B cell (primary cell): ENCODE results near the gene ZNF365. TPM values are rescaled to one million over a fixed set of nuclear protein-coding genes. Genes with fewer than 3 reads are reported as not detected.

ENCODE experiments used
- ATAC-seq: fragments of 200-7000 bp; cut with Tn5 transposase; one replicate; pipeline ENCODE4 v1.10.0; 2021; ENCODE audit warnings: low read depth, mild to moderate bottlenecking, moderate number of reproducible peaks, moderate library complexity
- CTCF ChIA-PET: fragments of 350-600 bp; sonication (Branson Sonifier 250); formaldehyde crosslinking; loops from one replicate; lab custom pipeline; 2021; ENCODE audit warnings: antibody characterized with exemption, inconsistent platforms; lab: Charles Lee
- POLR2A ChIA-PET: fragments of 350-600 bp; sonication (Branson Sonifier 250); formaldehyde crosslinking; loops from one replicate; lab custom pipeline; 2021; ENCODE audit warnings: antibody characterized with exemption; lab: Charles Lee
- DNase-seq: peaks from one replicate; pipeline ENCODE4 v3.0.0; 2013
- H2AFZ ChIP-seq: 2 replicates; pipeline ENCODE4 v1.6.1; 2012; ENCODE audit warnings: mild to moderate bottlenecking, low read depth, low read length; ENCODE audit not compliant: insufficient read depth, poor library complexity, severe bottlenecking
- H3K27ac ChIP-seq, 2 donors: 1 replicate in 1 of 2; 2 replicates in 1 of 2; pipeline ENCODE4 v1.5.1; 2012 to 2013; ENCODE audit warnings: low read length in 2 of 2, mild to moderate bottlenecking in 2 of 2, moderate library complexity in 1 of 2
- H3K27me3 ChIP-seq, 4 experiments: fragments of 200-600 bp in 1 of 4; sonication (generic) in 1 of 4; replicated peaks in 1 of 4; 1 replicate in 2 of 4; 2 replicates in 2 of 4; pipeline versions ENCODE4 v1.6.1 to v1.7.0; 2013 to 2016; ENCODE audit warnings: low read length in 3 of 4, mild to moderate bottlenecking in 2 of 4, mixed read lengths in 1 of 4, moderate library complexity in 1 of 4; ENCODE audit not compliant: insufficient read depth in 4 of 4, control insufficient read depth in 3 of 4; ENCODE audit errors: control extremely low read depth in 1 of 4
- H3K36me3 ChIP-seq, 2 experiments: replicated peaks in 1 of 2; 1 replicate in 1 of 2; 2 replicates in 1 of 2; pipeline versions ENCODE4 v1.6.1 to v1.7.1; 2013; ENCODE audit warnings: low read length in 1 of 2; ENCODE audit not compliant: insufficient read depth in 2 of 2, control insufficient read depth in 1 of 2; ENCODE audit errors: control extremely low read depth in 1 of 2, extremely low read depth in 1 of 2
- H3K4me1 ChIP-seq, 2 donors: fragments of 200-600 bp in 1 of 2; sonication (generic) in 1 of 2; 1 replicate in 1 of 2; 2 replicates in 1 of 2; pipeline versions ENCODE4 v1.5.1 to v1.6.1; 2013 to 2017; ENCODE audit warnings: low read length in 2 of 2; ENCODE audit not compliant: control insufficient read depth in 2 of 2, insufficient read depth in 2 of 2
- H3K4me2 ChIP-seq: replicated peaks from 2 replicates; pipeline ENCODE3; 2012; ENCODE audit warnings: mild to moderate bottlenecking, low read depth, low read length; ENCODE audit not compliant: poor library complexity, severe bottlenecking
- H3K4me3 ChIP-seq, 5 experiments: fragments of 200-600 bp in 1 of 5; sonication (generic) in 1 of 5; 1 replicate in 3 of 5; 2 replicates in 2 of 5; pipeline versions ENCODE4 v1.5.1 to v1.7.0; 2011 to 2016; ENCODE audit warnings: low read length in 4 of 5, mild to moderate bottlenecking in 4 of 5, low read depth in 2 of 5, control low read depth in 1 of 5, moderate library complexity in 1 of 5; ENCODE audit not compliant: insufficient read depth in 1 of 5; ENCODE audit errors: control extremely low read depth in 1 of 5, extremely low read depth in 1 of 5
- H3K79me2 ChIP-seq: fragments of 200-600 bp; sonication (generic); one replicate; pipeline ENCODE4 v1.6.0; 2016; ENCODE audit warnings: low read length; ENCODE audit not compliant: control insufficient read depth, insufficient read depth
- H3K9ac ChIP-seq: fragments of 200-600 bp; sonication (generic); 2 replicates; pipeline ENCODE4 v1.6.1; 2017; ENCODE audit warnings: mild to moderate bottlenecking, low read length, moderate library complexity
- H3K9me3 ChIP-seq, 3 donors: one replicate each; pipeline versions ENCODE4 v1.6.1 to v1.7.1; 2013; ENCODE audit warnings: low read length in 2 of 3; ENCODE audit not compliant: control insufficient read depth in 2 of 3, insufficient read depth in 1 of 3; ENCODE audit errors: control extremely low read depth in 1 of 3
- H4K20me1 ChIP-seq: 2 replicates; pipeline ENCODE4 v1.6.0; 2012; ENCODE audit warnings: mild to moderate bottlenecking, low read length; ENCODE audit not compliant: insufficient read depth, control insufficient read depth, poor library complexity, severe bottlenecking
- H3K27ac Mint-ChIP-seq: one replicate; pipeline ENCODE4 v1.8.0; 2021; ENCODE audit warnings: mixed read lengths
- H3K27me3 Mint-ChIP-seq: one replicate; pipeline ENCODE4 v1.8.0; 2021; ENCODE audit warnings: mixed read lengths
- H3K4me1 Mint-ChIP-seq: one replicate; pipeline ENCODE4 v1.8.0; 2021; ENCODE audit warnings: mixed read lengths
- H3K4me3 Mint-ChIP-seq: one replicate; pipeline ENCODE4 v1.8.0; 2021; ENCODE audit warnings: mixed read lengths
- H3K9me3 Mint-ChIP-seq: one replicate; pipeline ENCODE4 v1.8.0; 2022; ENCODE audit warnings: mixed read lengths; ENCODE audit not compliant: insufficient read depth
- CTCF ChIP-seq: fragments of 200-600 bp; IDR thresholded peaks from one replicate; pipeline ENCODE4 v1.8.0; 2022; ENCODE audit warnings: antibody characterized with exemption, mild to moderate bottlenecking
- EZH2 ChIP-seq: IDR thresholded peaks from 2 replicates; pipeline ENCODE4 v1.6.1; 2012; ENCODE audit warnings: borderline replicate concordance, low read depth, mild to moderate bottlenecking, moderate library complexity, low read length; ENCODE audit not compliant: insufficient read depth, poor library complexity, severe bottlenecking
- WGBS: methylation state at CpG from one replicate; pipeline ENCODE4 v1.1.5; 2013; ENCODE audit warnings: missing lambda C conversion rate; ENCODE audit not compliant: insufficient coverage; 5-methylcytosine and 5-hydroxymethylcytosine counted together
- intact Hi-C: fragments of 100-400 bp; cut with micrococcal nuclease; formaldehyde crosslinking; loops from one replicate; pipeline ENCODE4 v1.10.0; 2022
- polyA plus RNA-seq: library from polyadenylated mRNA; depleted of rRNA; stranded (reverse); fragments of >200 nt; gene quantifications from 2 replicates; pipeline ENCODE4 v1.2.3, GENCODE V29; 2012
- total RNA-seq, 2 donors: library from RNA; stranded (reverse); fragments of 120-200 nt in 1 of 2; gene quantifications; 1 replicate in 1 of 2; 2 replicates in 1 of 2; pipeline versions ENCODE4 v1.2.3 to v1.2.4, GENCODE V29; 2013 to 2022

ZNF365 gene
- total and polyA plus RNA-seq, 2 donors (not counting 1 experiment from before 2014, with no cell fraction given) = 0.06 to 0.34 TPM

GRCh38 chr10:62430881-62431280 is 56.7 kb downstream of the ZNF365 start:
- ATAC-seq = no peak
- no peak overlapping the region for H3K4me3 Mint-ChIP-seq
- no CpG with 5 or more reads among the region's 1 CpG for WGBS
- Histone ChIP-seq H3K9ac (no peak overlapping the region), H2AFZ (no peak overlapping the region), H3K27ac (no peak overlapping the region), H3K27me3 (peaks cover 0 to 11% (median 1%) of the 10 kb centered on the region in 4 experiments), H3K79me2 (no peaks in the 10 kb centered on the region), H3K4me2 (no peak overlapping the region), H3K4me1 (no peaks in the 10 kb centered on the region), H3K4me3 (no peak overlapping the region), H3K9me3 (peaks cover 0 to 7% (median 6%) of the 10 kb centered on the region in 3 donors), H3K36me3 (no peaks in the 10 kb centered on the region), H4K20me1 (no peaks in the 10 kb centered on the region)
- DNase-seq = no peak
- H3K27ac Mint-ChIP-seq = no peak overlapping the region
- intact Hi-C loops = loop anchor here (10.0 kb wide), 1 partner anchor 574 kb away; no protein-coding TSS in a partner anchor
- POLR2A ChIA-PET = no interaction called here
- H3K27me3 Mint-ChIP-seq = peaks cover 18% of the 10 kb centered on the region
- no peaks in the 10 kb centered on the region for H3K9me3 Mint-ChIP-seq
- no peaks in the 10 kb centered on the region for H3K4me1 Mint-ChIP-seq
- TF ChIP-seq EZH2 (no peak), CTCF (no peak)
- CTCF ChIA-PET = interaction anchor here (1.7 kb wide), 1 partner anchor 726 kb away, joined by 7 read pairs; no protein-coding TSS in a partner anchor

- H2AFZ ChIP-seq = no peak overlapping the region
- intact Hi-C loops = loop anchor here (10.0 kb wide), 1 partner anchor 572 kb away; no protein-coding TSS in a partner anchor
- H3K4me3 ChIP-seq = no peak overlapping the region
- no peaks in the 10 kb centered on the region for H3K4me1 ChIP-seq
- TF ChIP-seq CTCF (no peak), EZH2 (no peak)
- no peak overlapping the region for H3K4me2 ChIP-seq
- Mint-ChIP-seq H3K27me3 (peaks cover 12% of the 10 kb centered on the region), H3K4me1 (peaks cover 3% of the 10 kb centered on the region), H3K4me3 (no peak overlapping the region), H3K9me3 (no peaks in the 10 kb centered on the region), H3K27ac (no peak overlapping the region)
- 100% methylated on average over 1 of the region's 5 CpGs for WGBS
- DNase-seq = no peak
- no peak overlapping the region for H3K27ac ChIP-seq
- ChIA-PET POLR2A (no interaction called here), CTCF (interaction anchor here (0.8 to 2.5 kb wide), 2 partner anchors 384 to 724 kb away, joined by 3 to 12 read pairs; no protein-coding TSS in a partner anchor)
- H3K9ac ChIP-seq = no peak overlapping the region
- peaks cover 0 to 6% (median 4%) of the 10 kb centered on the region in 3 donors for H3K9me3 ChIP-seq
- peaks cover 0 to 7% (median 2%) of the 10 kb centered on the region in 4 experiments for H3K27me3 ChIP-seq
- no peaks in the 10 kb centered on the region for H3K36me3 ChIP-seq
- H3K79me2 ChIP-seq = no peaks in the 10 kb centered on the region
- H4K20me1 ChIP-seq = no peaks in the 10 kb centered on the region
- ATAC-seq = no peak
These were observed 59.1 kb downstream of the ZNF365 start for GRCh38 chr10:62433181-62433692.
